GM20000 (cell line): ENCODE results near the gene NBAS.

ENCODE experiments used
- DNase-seq: peaks from one replicate; pipeline ENCODE4 v3.0.0; 2012; ENCODE audit warnings: low spot score
- CTCF ChIP-seq: IDR thresholded peaks from 2 replicates; pipeline ENCODE4 v1.5.1; 2012; ENCODE audit warnings: mild to moderate bottlenecking, control low read depth; ENCODE audit errors: extremely low read depth, missing control alignments

The NBAS gene

GRCh38 chr2:15596350-15596749 is 35.2 kb upstream of the NBAS start:
- no peak for TF ChIP-seq CTCF
- DNase-seq, result no peak

GRCh38 chr2:15595936-15596335 is 34.8 kb upstream of the NBAS start:
- no peak for TF ChIP-seq CTCF
- no peak for DNase-seq

- DNase-seq, result no peak
- no peak for TF ChIP-seq CTCF
These were observed 34.3 kb upstream of the NBAS start for GRCh38 chr2:15595342-15595905.

- no peak for DNase-seq
- TF ChIP-seq CTCF, result no peak
These were observed 33.4 kb upstream of the NBAS start for GRCh38 chr2:15594291-15595256.

GRCh38 chr2:15593327-15593705 is 32.2 kb upstream of the NBAS start:
- no peak for DNase-seq

GRCh38 chr2:15591692-15592463 is 30.7 kb upstream of the NBAS start, which contains the start of gene DDX1:
TSS of gene DDX1 (plus strand) at chr2:15591868. CDS start at chr2:15591934, 66 bp downstream.
- peak; percentile 87 for DNase-seq
- TF ChIP-seq CTCF, result no peak

More at GRCh38 chr2:15593327-15593705, 32.2 kb upstream of the NBAS start:
- no peak for TF ChIP-seq CTCF

GRCh38 chr2:15591373-15591691 is 30.2 kb upstream of the NBAS start:
- TF ChIP-seq CTCF, result no peak
- DNase-seq, result no peak
